ENCODE results near the gene MOCS2. TPM values are rescaled to one million over a fixed set of nuclear protein-coding genes. Genes with fewer than 3 reads are reported as not detected.

Gene MOCS2
- total RNA-seq, 1 donor from 2014 or later, result 24.2 TPM

DNA sequence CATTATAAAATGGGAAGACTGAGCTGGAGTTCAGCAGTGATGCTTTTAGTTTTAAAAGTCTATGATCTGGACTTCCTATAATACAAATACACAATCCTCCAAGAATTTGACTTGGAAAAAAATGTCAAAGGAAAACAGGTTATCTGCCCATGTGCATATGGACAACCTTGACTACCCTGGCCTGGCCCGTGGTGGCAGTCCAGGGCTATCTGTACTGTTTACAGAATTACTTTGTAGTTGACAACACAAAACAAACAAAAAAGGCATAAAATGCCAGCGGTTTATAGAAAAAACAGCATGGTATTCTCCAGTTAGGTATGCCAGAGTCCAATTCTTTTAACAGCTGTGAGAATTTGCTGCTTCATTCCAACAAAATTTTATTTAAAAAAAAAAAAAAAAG lies 17.3 kb downstream of the MOCS2 start:
- DNase-seq, result no peak

DNA sequence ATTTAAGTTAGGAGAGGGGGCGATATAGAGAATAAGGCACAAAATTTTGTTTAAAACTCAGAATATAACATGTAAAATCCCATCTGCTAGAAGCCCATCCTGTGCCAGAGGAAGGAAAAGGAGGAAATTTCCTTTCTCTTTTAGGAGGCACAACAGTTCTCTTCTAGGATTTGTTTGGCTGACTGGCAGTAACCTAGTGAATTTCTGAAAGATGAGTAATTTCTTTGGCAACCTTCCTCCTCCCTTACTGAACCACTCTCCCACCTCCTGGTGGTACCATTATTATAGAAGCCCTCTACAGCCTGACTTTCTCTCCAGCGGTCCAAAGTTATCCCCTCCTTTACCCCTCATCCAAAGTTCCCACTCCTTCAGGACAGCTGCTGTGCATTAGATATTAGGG lies 18.3 kb downstream of the MOCS2 start:
- DNase-seq, result peak; percentile 62

DNA sequence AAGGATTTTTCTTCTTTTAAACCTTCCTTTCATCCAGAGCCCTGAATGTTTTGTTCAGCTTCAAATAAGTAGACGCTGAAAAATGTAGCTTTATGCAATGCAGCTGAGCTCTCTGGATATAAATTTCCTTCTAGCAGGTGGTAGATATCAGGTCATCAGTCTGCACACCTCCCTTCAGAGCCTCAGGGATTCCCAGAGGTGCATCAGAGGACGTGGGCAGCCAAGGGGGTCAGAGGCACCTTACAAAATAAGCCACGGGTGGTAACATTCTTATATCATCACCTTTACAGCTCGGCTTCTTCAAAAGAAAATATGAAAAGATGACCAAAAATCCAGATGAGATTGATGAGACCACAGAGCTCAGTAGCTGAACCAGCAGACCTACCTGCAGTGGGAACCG lies 19.3 kb downstream of the MOCS2 start:
- no peak for DNase-seq

DNA sequence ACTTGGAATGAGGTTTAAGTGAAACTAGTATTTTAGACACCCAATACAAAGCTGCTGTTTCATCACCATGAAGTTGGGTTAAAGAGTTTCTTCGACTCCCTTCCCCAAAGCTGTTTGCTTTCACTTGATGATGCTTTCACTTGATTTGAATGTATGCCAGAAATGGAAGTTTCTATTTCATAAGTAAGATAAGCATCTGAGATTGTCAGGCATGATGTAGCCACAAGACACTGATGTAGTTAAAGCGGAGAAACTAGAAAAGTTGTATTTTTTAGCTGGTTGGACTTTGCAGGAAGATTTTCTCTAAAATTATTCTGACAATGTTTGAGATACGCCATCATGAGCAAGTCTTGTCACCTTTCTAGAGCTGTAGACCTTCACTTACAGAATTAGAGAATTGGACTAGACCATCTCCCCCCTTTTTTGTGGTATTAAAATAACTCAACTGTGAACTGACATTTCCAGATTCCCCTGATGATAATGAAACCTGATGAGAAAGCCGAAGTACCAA lies 20.0 kb downstream of the MOCS2 start:
- DNase-seq, result no peak

DNA sequence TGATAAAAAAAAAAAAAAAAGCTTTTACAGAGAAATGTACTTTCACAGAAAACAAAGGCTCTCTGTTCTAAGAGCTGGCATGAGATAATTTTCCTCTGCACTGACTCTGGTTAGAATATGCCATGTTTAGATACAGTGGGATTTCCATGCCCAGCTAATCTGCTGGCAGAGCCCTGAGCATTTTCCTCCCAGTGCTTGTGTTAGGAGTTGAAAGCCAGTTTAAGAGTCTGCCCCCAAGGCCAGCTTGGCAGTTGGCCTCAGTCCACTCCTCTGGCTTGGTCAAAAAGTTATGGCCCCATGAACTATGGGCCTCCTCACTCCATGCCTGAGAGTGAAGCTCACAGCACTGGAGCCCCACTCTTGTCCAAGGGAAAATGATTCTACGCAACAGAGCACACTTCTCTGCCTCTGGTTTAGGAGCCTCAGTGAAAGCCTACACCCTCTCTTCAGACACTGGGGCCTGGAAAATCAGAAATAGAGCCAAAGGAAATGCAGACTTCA lies 21.9 kb downstream of the MOCS2 start:
- no peak for DNase-seq

DNA sequence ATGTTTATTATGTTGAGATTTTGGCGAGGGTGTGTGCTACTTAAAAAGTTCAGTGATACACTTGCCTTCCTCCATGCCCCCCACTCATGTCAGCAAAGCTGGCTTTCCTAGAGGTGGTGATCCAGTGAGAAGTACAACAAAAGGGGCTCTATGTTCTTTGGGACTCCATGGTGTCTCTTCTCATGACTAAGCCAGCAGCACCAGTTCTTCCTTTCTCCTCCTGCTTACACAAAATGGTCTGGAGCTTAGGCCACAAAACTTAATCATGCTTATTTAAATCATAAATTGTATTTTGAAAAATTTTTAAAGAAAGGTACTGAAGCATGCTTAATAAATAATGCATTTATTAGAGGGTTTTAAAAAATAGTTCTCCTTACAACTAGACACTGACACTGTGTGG lies 22.4 kb downstream of the MOCS2 start:
- DNase-seq, result no peak

DNA sequence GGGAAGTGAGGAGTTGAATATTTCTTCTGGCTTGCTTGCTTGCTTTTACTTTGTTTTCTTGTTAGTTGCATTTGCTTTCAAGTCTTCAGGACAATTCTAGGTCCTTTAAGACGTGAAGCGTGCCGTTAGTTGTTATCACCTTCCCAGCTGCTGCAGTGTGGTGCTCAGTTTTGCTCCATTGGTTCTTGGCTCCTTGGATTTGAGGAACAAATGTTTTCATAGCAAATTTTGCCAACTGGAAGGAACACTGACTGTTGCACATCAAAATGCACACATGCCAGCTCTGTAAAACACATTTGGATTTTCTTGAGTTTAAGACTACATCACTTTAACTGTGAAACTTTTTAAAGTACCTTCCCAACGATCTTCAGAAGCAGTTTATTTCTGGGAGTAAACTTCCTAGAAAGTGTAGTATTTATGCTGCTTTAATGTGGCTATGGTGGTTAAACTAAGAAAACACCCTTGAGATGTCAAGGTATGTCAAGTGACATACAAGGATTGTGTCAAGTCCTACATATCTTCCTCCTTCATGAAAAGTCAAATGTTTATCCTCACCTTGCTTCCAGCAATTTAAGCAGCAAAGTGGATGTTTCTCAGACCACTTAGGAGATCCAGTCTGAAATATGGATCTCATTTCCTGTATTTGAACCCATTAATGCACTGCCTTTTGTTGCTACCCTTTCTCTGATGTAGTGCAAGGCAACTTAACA lies 24.9 kb downstream of the MOCS2 start:
- DNase-seq, result no peak

DNA sequence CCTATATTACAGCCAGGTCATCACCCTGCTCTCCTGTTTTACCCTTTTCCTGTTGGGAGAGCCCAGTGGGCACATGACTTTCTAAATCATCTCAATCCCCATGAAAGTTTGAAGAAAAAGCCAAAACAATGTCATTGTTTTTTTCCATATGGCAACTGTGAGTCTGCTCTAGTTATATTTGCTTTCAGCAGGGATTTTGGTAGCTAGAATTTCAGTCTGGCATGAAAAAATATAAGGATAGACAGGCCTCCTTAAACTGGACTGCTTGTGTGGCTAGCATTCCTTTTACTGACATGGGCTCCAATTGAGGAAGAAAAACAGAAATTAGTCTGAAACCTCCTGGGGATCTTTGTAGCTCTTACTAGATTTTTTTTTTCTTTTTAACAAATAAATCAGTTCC lies 25.6 kb downstream of the MOCS2 start:
- DNase-seq, result no peak

DNA sequence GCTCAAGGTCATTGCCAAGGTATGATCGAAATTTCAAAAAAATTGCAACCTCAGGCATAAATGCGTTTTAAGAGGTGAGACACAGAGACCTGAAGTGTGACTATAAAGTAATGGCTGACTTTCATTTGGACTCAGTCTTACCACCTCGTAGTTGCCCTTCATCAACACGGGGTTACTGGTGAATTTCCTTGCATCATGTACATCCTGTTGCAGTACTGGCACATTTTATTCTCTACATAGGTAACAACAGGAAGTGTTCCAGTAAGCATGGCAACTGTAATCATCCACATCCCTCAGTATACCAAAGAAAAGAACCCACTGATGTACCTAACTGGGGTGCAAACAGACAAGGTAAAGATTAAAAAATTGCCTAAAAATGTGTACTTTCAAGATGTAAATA lies 29.3 kb downstream of the MOCS2 start:
- peak; percentile 20 for DNase-seq

DNA sequence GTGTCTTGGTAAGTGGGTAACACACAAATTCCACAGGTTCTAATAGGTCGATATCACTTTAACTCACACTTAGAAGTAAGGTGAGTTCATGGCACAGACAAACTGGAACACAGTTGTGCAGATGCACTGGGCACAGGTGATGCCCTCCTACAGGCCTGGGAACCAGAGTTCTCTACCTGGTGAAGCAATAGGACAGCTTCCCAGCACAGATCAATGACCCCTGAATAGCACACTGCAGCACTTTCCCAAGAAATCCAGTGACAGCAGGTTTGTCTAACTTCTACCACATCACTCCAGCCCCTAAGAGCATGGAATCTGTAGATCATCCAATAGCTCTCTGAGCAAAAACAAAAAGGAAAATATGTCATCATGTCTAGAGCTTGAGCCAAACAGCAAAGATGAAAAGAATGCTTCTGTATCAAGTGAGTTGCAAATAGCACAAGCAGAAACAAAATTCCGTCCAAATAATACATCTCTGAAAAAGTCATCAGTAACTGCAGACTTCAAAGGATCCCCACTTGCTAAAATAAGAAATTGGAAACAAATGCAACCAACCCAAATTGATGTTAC lies 33.5 kb downstream of the MOCS2 start:
- DNase-seq, result no peak

DNA sequence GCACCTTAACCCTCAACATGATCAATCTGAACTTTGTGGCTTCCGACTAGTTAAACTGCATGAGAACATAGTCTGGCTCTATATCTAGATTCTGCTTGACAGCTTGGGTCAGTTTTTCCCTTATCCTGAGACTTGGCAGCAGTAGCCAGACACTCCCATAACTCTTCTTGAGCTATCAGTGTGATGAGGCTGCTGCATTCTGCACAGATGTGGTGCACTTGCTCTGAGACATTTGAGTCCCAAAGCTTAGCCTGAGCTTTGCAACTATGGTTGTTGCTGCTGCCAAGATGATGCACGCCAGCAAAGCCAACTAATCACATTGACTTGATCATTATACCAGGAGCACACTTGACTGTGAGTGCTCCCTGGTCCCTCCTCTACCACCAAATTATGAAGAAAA lies 36.2 kb downstream of the MOCS2 start:
- DNase-seq, result no peak

DNA sequence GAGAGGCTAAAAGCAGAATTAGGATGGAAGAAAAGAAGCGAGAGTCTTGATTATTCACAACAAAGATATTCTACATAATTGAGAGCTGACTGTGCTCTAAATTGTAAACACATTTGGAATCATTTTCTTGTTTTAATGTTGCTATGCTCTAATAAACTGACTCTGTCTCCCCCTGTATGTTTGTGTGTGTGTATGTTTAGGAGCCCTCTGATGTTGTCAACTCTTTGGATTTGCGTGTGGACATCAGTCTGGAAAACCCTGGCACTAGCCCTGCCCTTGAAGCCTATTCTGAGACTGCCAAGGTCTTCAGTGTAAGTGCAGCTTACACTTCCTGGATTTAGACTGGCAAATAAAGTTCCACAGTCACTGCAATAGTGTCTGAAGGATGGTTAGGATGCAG lies 37.8 kb downstream of the MOCS2 start:
- DNase-seq, result no peak

DNA sequence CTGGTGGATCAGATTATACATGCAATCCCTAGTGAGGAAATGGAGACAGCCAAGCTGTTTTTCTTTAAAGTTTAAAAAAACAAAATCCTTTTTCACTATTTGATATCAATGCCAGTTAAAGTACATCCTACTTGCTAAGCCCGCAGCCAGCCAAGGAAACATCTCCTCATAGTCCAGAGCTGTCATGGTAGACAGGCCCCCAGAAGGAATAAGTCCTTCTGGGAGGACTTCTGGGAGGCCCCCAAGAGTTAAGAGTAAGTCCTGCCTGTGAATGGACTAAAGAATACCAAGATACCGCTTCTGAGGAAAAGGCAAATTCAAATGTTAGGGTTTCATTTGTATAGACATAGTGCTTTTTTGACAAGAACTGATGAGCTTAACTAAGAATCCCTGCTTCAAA lies 38.3 kb downstream of the MOCS2 start:
- DNase-seq, result no peak

DNA sequence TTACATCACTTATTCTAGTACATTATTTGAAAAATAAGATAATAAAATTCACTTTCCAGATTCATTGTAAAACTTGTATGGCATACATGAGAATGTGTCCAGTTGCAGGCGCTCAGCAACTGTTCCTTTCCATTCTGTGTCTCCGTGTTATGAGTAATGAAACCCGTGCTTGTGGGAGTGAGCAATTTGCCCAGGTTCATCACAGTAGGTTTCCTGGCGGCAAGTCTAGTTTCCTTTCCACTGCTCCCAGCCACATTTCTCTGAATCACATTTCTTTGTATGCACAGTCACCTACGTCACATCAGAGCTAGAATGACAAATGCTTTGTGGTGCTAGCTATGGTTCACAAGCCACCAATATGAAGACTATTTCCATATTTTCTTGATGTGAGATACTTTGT lies 39.9 kb downstream of the MOCS2 start:
- DNase-seq, result peak; percentile 98

DNA sequence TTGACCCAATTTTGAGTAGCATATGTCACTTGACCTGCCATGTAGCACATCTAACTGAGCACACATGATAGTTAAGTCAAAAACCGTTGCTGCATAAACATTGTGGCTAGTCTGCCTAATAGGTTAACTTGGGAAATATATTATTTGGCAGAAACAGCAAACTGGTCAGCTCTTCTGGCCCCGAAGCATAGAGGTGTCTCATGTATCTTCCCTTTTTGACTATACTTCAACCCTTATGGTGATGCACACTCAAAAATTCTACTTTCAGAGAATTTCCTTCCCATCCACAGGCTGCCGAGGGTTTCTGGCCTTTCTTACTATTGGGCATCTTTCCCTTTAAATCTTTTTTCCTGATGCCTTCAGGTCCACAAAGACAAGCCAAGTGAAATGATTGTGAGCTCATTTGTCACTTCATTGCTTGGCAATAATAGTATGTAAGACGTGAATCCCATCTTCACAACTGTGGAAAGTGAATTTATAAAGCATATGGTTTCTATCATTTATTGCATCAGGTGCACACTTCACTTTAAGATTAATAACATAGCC lies 41.2 kb downstream of the MOCS2 start:
- DNase-seq, result no peak

DNA sequence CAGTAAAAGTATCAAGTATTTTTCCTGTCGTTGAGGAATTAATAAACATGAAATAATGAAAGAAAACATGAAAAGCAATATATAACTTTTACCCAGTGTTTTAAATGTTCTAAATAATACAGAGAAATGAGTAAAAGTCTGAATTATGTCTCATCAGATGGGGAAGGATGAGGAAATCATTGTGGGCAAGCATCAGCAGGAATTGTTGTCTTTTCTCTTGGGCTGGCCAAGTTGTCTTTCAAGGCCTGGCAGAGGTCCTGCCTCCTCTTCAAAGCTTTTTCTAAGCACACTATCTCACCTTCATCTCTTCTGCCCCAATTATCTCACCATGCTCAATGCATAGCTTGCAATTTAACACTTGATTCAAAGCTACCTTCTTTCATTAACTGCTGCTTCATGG lies 41.9 kb downstream of the MOCS2 start:
- no peak for DNase-seq

DNA sequence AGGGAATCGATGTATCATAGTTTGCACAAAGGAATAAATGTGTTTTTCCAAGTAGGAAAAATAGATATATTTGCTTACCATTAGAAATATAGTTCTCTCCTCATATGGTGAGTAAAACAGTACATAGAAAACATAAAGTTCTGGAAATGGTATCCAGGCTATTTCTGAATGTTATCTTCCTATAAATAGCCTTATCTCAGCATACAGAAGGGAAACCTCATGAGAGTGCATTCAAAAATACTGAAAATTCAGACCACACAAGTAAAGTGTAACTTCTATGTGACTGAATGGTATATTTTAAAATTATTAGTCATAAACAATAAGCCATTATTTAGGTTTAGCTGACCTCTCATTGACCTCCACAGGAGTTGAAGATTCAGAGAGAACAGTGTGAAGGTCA lies 43.5 kb downstream of the MOCS2 start:
- DNase-seq, result no peak

DNA sequence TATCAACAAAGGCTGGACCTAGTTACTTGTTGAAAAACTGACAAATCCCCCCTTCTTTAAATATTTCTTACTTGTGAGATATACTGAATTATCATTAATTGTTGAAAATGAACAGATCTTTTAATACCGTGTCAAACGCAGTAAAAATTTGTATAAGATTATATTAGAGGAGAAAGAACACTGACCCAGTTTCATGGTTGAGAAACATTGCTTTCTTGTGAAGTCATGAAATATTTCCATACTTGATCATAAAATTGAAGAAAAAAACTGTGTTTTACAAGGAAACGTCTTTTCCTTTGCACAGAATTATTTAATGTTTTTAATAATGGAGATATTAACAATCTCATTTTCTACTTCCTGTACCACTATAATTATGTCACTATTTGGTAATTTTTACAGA lies 45.8 kb downstream of the MOCS2 start:
- no peak for DNase-seq

DNA sequence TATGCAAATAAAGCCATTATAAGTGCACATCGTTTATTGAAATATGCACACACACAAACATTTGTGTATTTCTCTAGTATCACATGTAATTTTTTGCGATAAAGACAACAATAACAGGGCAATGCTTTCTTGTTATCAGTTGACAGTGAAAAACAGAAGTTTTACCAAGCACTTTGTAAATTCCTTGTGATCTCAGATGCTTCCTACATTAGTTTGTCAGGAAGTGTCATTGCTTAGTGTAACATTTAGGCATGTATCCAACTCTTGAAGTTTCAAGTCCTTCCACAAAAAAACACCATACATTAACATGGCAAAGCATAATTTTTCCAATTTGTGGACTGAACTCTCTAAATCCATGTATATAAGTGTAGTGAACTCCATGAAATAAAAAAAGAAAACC lies 46.4 kb downstream of the MOCS2 start:
- DNase-seq, result peak; percentile 85

DNA sequence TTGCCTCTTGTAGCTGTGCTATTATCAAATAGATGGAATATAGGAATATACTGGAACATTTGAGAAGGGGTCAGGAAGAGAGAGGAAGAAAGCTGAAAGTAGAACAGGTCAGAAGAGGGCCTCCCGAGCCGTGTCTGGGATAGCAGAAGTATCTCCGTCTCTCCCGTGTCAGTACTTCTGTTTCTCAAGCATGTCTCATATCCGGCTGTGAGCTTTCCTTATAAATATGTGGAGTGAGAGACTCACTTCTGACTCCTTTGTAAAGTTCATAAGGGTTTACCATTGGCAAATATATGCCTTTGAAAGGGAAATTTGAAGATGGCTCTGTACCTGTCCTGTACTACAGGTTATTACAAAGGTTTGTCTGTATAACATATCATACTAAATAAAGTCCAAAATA lies 50.3 kb downstream of the MOCS2 start:
- DNase-seq, result peak; percentile 15

DNA sequence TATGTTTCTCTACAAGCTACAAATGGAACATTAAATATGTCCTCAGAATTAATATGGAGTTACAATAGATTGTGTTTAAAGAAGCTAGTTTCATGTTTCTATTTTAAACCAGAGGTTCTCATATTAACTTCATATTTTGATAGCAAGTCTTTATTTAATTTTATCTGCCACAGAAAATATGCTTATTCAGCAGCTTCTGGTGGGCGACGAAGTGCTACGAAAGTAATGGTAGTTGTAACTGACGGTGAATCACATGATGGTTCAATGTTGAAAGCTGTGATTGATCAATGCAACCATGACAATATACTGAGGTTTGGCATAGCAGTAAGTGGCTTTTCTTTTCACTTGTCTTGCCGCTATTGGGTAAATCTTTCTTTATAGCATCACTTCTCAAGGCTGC lies 54.2 kb downstream of the MOCS2 start:
- no peak for DNase-seq

DNA sequence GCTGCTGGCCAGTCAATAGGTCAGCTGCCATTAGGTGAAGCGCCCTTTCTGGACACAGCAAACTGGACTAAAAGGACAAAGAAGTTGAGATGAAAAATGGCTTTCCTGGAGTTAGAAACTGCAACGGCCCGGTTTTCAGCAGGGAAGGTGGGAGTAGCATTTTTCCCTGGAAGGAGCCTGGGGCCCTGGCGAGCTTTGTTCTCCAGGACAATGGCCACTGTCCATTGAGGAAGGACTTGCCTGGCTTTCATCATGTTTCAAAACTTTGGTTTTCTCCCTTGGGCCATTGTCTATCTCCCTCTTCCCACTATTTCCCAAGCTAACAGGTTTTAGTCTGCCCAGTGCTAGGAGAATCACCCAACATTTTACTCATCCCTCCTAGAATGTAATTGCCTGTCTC lies 56.2 kb downstream of the MOCS2 start:
- DNase-seq, result no peak

DNA sequence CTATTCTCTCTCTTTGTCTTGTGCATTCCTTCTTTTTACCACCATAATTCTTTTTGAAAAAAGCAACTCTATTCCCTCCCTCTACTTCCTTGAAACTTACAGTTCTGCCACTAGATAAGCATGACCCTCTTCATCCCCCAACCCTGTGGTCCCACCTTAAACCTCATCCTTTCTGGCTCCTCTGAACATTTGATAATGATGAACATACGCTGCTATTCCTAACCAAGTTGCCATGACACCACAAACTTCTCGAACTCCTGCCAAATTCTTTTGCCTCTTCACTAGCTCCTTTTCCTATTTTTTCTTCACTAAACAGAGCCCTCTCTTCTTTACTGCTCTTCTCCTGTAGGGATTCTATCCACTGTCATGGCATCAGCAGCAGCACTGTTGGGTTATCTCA lies 57.1 kb downstream of the MOCS2 start:
- DNase-seq, result no peak

DNA sequence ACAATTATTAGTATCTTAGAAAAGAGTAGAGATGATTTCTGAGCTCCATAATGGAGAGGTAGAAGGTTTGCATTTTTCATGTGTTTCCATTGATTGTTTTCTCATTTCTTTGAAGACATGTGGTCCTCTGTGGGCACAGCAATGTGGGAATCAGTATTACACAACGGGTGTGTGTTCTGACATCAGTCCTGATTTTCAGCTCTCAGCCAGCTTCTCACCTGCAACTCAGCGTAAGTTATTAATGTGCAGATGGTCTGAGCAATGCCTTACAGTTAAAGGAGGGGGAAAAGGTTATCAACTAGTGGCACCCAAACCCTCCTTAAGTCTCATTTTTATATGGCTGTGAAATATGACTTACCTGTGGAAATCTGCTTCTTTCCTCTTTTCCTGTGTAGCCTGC lies 61.3 kb downstream of the MOCS2 start:
- DNase-seq, result no peak

Data from dermis blood vessel endothelial cell (primary cell).